WTC11 (cell line): ENCODE measurements around the gene CHST15. TPM values are rescaled to one million over a fixed set of nuclear protein-coding genes. Genes with fewer than 3 reads are reported as not detected.

Experiments
- CREM ChIP-seq: sonication (generic); formaldehyde crosslinking; IDR thresholded peaks from 2 replicates; pipeline ENCODE4 v1.8.1; 2022; ENCODE audit warnings: mild to moderate bottlenecking, missing genetic modification reagents, moderate library complexity
- E2F1 ChIP-seq: sonication (generic); formaldehyde crosslinking; IDR thresholded peaks from 2 replicates; pipeline ENCODE4 v1.8.0; 2022; ENCODE audit warnings: mild to moderate bottlenecking, missing genetic modification reagents
- EMX1 ChIP-seq: fragments of 250-450 bp; sonication (Bioruptor Pico); IDR thresholded peaks from 2 replicates; pipeline ENCODE4 v1.8.0; 2021; ENCODE audit warnings: mild to moderate bottlenecking
- ETV6 ChIP-seq: sonication (generic); formaldehyde crosslinking; IDR thresholded peaks from 2 replicates; pipeline ENCODE4 v1.8.1; 2022; ENCODE audit warnings: mild to moderate bottlenecking, missing genetic modification reagents
- FOXP1 ChIP-seq: sonication (generic); formaldehyde crosslinking; IDR thresholded peaks from 2 replicates; pipeline ENCODE4 v1.8.0; 2022; ENCODE audit warnings: missing genetic modification reagents, mild to moderate bottlenecking, moderate library complexity, borderline replicate concordance
- IRF2 ChIP-seq: sonication (generic); formaldehyde crosslinking; IDR thresholded peaks from 2 replicates; pipeline ENCODE4 v1.8.0; 2022; ENCODE audit warnings: low read depth, missing genetic modification reagents, borderline replicate concordance
- NFATC4 ChIP-seq: fragments of 250-450 bp; sonication (Bioruptor Pico); IDR thresholded peaks from 2 replicates; pipeline ENCODE4 v1.9.0; 2021; ENCODE audit warnings: mild to moderate bottlenecking
- NFYB ChIP-seq: sonication (generic); formaldehyde crosslinking; conservative IDR thresholded peaks from 2 replicates; pipeline ENCODE4 v1.8.0; 2022; ENCODE audit warnings: low read depth, missing genetic modification reagents
- NR1H2 ChIP-seq: sonication (generic); formaldehyde crosslinking; IDR thresholded peaks from 2 replicates; pipeline ENCODE4 v1.9.0; 2021; ENCODE audit warnings: mild to moderate bottlenecking, moderate library complexity, missing genetic modification reagents
- NR2C2 ChIP-seq: sonication (generic); formaldehyde crosslinking; IDR thresholded peaks from 2 replicates; pipeline ENCODE4 v1.8.0; 2022; ENCODE audit warnings: mild to moderate bottlenecking, missing genetic modification reagents
- STAT6 ChIP-seq: sonication (generic); formaldehyde crosslinking; conservative IDR thresholded peaks from 2 replicates; pipeline ENCODE4 v1.8.1; 2023; ENCODE audit warnings: mild to moderate bottlenecking, low read depth, missing genetic modification reagents, moderate library complexity
- TCF7 ChIP-seq: sonication (generic); formaldehyde crosslinking; IDR thresholded peaks from 2 replicates; pipeline ENCODE4 v1.8.0; 2022; ENCODE audit warnings: mild to moderate bottlenecking, low read depth, missing genetic modification reagents, moderate library complexity
- TEAD1 ChIP-seq: sonication (generic); formaldehyde crosslinking; IDR thresholded peaks from 2 replicates; pipeline ENCODE4 v1.8.0; 2022; ENCODE audit warnings: mild to moderate bottlenecking, missing genetic modification reagents
- TP53 ChIP-seq: sonication (generic); formaldehyde crosslinking; IDR thresholded peaks from 2 replicates; pipeline ENCODE4 v1.8.1; 2023; ENCODE audit warnings: mild to moderate bottlenecking, missing genetic modification reagents
- ZBTB21 ChIP-seq: sonication (generic); formaldehyde crosslinking; IDR thresholded peaks from 2 replicates; pipeline ENCODE4 v1.8.1; 2023; ENCODE audit warnings: mild to moderate bottlenecking, missing genetic modification reagents, borderline replicate concordance
- total RNA-seq: library from RNA; stranded (reverse); gene quantifications from 3 replicates; pipeline ENCODE4 v1.2.3, GENCODE V29; 2021
- TF ChIP-seq, protein P1 (sequence below): sonication (generic); formaldehyde crosslinking; IDR thresholded peaks from 2 replicates; pipeline ENCODE4 v1.8.0; 2022; ENCODE audit warnings: mild to moderate bottlenecking, missing genetic modification reagents
- TF ChIP-seq, protein P2 (sequence below): sonication (generic); formaldehyde crosslinking; IDR thresholded peaks from 2 replicates; pipeline ENCODE4 v1.8.1; 2022; ENCODE audit warnings: mild to moderate bottlenecking, missing genetic modification reagents, moderate library complexity, borderline replicate concordance
- TF ChIP-seq, protein P3 (sequence below): fragments of 250-450 bp; sonication (Bioruptor Pico); conservative IDR thresholded peaks from 2 replicates; pipeline ENCODE4 v1.9.0; 2021; ENCODE audit warnings: mild to moderate bottlenecking

Gene CHST15
- total RNA-seq, 1 experiment from 2014 or later, result 10.7 TPM

GRCh38 chr10:124066781-124067714 lies 26.4 kb downstream of the CHST15 start (continued):
- no peak for TF ChIP-seq STAT6 (CRISPR knock-in tag)
- TF ChIP-seq NFYB (CRISPR knock-in tag), result no peak
- TF ChIP-seq ETV6, result 0 out of 2 replicates have a peak, but pooled peaks have one; percentile 56
- TF ChIP-seq TP53 (CRISPR knock-in tag), result no peak
- TF ChIP-seq, protein P1, sequence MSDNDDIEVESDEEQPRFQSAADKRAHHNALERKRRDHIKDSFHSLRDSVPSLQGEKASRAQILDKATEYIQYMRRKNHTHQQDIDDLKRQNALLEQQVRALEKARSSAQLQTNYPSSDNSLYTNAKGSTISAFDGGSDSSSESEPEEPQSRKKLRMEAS (CRISPR knock-in tag), result peak; percentile 49; the same call in 1 of the 2 replicates
- TF ChIP-seq NR1H2 (CRISPR knock-in tag), result no peak
- no peak for TF ChIP-seq E2F1 (CRISPR knock-in tag)
- TF ChIP-seq EMX1, result no peak
- no peak for TF ChIP-seq ZBTB21 (CRISPR knock-in tag)
- TF ChIP-seq TCF7 (CRISPR knock-in tag), result no peak
- no peak for TF ChIP-seq CREM (CRISPR knock-in tag)
- TF ChIP-seq, protein P2, sequence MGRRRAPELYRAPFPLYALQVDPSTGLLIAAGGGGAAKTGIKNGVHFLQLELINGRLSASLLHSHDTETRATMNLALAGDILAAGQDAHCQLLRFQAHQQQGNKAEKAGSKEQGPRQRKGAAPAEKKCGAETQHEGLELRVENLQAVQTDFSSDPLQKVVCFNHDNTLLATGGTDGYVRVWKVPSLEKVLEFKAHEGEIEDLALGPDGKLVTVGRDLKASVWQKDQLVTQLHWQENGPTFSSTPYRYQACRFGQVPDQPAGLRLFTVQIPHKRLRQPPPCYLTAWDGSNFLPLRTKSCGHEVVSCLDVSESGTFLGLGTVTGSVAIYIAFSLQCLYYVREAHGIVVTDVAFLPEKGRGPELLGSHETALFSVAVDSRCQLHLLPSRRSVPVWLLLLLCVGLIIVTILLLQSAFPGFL (CRISPR knock-in tag), result no peak
- no peak for TF ChIP-seq NR2C2 (CRISPR knock-in tag)
- peak; percentile 79; the same call in 1 of the 2 replicates for TF ChIP-seq TEAD1 (CRISPR knock-in tag)
- TF ChIP-seq FOXP1, result no peak
- no peak for TF ChIP-seq NFATC4 (CRISPR knock-in tag)
- TF ChIP-seq, protein P3, sequence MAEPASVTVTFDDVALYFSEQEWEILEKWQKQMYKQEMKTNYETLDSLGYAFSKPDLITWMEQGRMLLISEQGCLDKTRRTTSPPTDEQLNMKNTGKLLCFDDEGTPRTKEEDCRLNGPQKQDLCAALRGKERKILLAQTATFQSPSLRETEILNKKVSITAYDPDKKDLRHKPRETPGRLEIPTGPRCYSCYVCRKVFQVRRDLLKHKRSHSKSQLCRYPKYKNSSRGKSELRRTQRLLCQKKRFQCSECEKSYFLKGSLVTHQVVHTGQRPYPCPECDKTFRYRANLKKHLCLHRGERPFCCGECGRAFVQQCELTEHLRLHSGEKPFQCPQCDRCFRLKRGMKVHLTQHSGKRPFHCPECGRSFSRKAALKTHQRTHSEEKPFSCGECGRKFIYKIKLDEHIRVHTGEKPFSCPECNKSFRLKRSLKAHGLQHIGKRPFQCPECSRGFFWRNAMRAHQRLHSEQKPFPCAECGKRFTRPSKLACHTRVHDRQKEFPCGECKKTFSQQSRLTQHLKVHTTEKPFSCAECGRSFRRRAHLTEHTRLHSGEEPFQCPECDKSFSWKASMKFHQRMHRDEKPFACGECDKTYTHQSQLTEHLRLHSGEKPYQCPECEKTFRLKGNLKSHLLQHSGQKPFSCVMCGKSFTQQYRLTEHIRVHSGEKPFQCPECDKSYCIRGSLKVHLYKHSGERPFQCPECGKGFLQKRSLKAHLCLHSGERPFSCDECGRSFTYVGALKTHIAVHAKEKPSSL (CRISPR knock-in tag), result no peak
- TF ChIP-seq IRF2 (CRISPR knock-in tag), result no peak
